Stomach smooth muscle (tissue), 2 donors: ENCODE measurements around the gene MPI.
"Not testable (repeated sequence)": the region's sequence is repeated elsewhere in the genome, so short reads cannot be mapped to it uniquely, and the experiment has no call there.

ENCODE experiments used
- H3K27ac ChIP-seq: one replicate; pipeline ENCODE4 v1.7.0; 2013; ENCODE audit warnings: mild to moderate bottlenecking, low read length, inconsistent platforms
- H3K27me3 ChIP-seq, 2 donors: one replicate each; pipeline ENCODE4 v1.7.0; 2013; ENCODE audit warnings: low read length in 2 of 2; ENCODE audit not compliant: insufficient read depth in 2 of 2, control insufficient read depth in 1 of 2
- H3K36me3 ChIP-seq, 2 donors: one replicate each; pipeline ENCODE4 v1.7.0; 2013; ENCODE audit warnings: low read length in 2 of 2; ENCODE audit not compliant: control insufficient read depth in 2 of 2, insufficient read depth in 2 of 2
- H3K4me1 ChIP-seq: one replicate; pipeline ENCODE4 v1.7.0; 2013; ENCODE audit warnings: low read length; ENCODE audit not compliant: control insufficient read depth, insufficient read depth
- H3K4me3 ChIP-seq, 2 donors: one replicate each; pipeline ENCODE4 v1.7.0; 2013; ENCODE audit warnings: low read length in 2 of 2
- H3K9ac ChIP-seq, 2 donors: one replicate each; pipeline ENCODE4 v1.7.0; 2013; ENCODE audit warnings: low read length in 2 of 2, mild to moderate bottlenecking in 1 of 2
- H3K9me3 ChIP-seq, 2 donors: one replicate each; pipeline ENCODE4 v1.7.0; 2013; ENCODE audit warnings: low read length in 2 of 2; ENCODE audit not compliant: control insufficient read depth in 2 of 2
- donor health status: healthy.
- donor health status: Pancreatic carcinoma.

Gene MPI

DNA sequence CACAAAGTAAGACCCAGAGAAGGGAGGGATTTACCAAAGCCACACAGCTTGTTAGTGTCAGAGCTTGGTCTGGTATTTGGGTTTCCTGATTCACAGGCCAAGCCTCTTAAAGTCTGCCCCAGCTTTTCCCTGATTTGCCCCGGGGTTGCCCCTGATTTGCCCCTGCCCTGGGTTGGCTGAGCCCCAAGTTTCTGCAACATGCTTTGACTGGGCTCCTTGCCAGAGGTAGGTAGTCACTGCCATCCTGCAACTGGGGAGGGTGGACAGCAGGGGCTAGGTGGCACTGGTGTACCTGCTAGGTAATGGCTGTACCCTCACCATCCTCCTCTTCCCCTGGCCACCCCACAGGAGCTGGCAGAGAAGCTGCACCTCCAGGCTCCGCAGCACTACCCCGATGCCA is 2.5 kb downstream of the MPI start:
- Histone ChIP-seq H3K27ac (no peak overlapping the region), H3K27me3 (no peaks in the 10 kb centered on the region), H3K9me3 (no peaks in the 10 kb centered on the region), H3K4me1 (peaks cover 22% of the 10 kb centered on the region), H3K4me3 (no peak overlapping the region), H3K36me3 (peaks cover 19 to 26% of the 10 kb centered on the region in 2 donors), H3K9ac (no peak overlapping the region)

DNA sequence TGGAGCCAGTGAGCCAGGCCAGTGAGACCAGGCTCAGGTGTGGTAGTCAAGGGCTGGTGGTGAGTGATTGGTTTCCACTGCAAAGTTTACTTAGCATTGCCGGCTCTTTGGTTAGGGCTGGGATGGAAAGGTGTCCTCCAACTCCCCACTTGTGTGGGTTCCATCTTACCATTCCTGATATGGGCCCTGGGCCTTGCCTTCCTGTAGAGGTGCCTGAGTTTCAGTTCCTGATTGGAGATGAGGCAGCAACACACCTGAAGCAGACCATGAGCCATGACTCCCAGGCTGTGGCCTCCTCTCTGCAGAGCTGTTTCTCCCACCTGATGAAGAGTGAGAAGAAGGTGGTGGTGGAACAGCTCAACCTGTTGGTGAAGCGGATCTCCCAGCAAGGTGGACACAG is 3.1 kb downstream of the MPI start:
- Histone ChIP-seq H3K27me3 (no peaks in the 10 kb centered on the region), H3K36me3 (peaks cover 20 to 27% of the 10 kb centered on the region in 2 donors), H3K9ac (no peak overlapping the region), H3K9me3 (no peaks in the 10 kb centered on the region), H3K27ac (no peak overlapping the region), H3K4me3 (no peak overlapping the region), H3K4me1 (peaks cover 22% of the 10 kb centered on the region)

- Histone ChIP-seq H3K4me1 (peaks cover 21% of the 10 kb centered on the region), H3K4me3 (no peak overlapping the region), H3K9ac (no peak overlapping the region), H3K27me3 (no peaks in the 10 kb centered on the region), H3K27ac (no peak overlapping the region), H3K36me3 (peaks cover 20 to 31% of the 10 kb centered on the region in 2 donors), H3K9me3 (no peaks in the 10 kb centered on the region)
Observed at GRCh38 chr15:74893627-74894026, 3.8 kb downstream of the MPI start.

DNA sequence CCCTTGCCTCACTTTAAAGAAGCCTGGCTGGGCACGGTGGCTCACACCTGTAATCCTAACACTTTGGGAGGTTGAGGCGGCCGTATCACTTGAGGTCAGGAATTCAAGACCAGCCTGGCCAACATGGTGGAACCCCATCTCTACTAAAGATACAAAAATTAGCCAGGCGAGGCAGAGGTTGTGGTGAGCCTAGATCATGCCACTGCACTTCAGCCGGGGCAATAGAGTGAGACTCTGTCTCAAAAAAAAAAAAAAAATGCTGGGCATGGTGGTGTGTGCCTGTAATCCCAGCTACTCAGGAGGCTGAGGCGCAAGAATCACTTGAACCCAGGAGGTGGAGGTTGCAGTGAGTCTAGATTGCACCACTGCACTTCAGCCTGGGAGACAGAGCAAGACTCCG is 4.5 kb downstream of the MPI start:
- H3K4me3 ChIP-seq, H3K27me3 ChIP-seq, H3K9ac ChIP-seq, H3K9me3 ChIP-seq, H3K27ac ChIP-seq: not testable (repeated sequence)
- Histone ChIP-seq H3K36me3 (peaks cover 20 to 35% of the 10 kb centered on the region in 2 donors), H3K4me1 (peaks cover 13% of the 10 kb centered on the region)

- Histone ChIP-seq H3K27ac (no peak overlapping the region), H3K4me1 (peaks cover 2% of the 10 kb centered on the region), H3K9me3 (no peaks in the 10 kb centered on the region), H3K4me3 (no peak overlapping the region), H3K9ac (no peak overlapping the region), H3K27me3 (no peaks in the 10 kb centered on the region), H3K36me3 (peaks cover 32 to 49% of the 10 kb centered on the region in 2 donors)
Observed at GRCh38 chr15:74895830-74896229, 6.0 kb downstream of the MPI start.

GRCh38 chr15:74896316-74896715 is 6.5 kb downstream of the MPI start:
- H3K9me3 ChIP-seq: no peaks in the 10 kb centered on the region
- no peak overlapping the region for H3K9ac ChIP-seq
- H3K4me3 ChIP-seq: no peak overlapping the region
- no peak overlapping the region for H3K27ac ChIP-seq
- H3K36me3 ChIP-seq: peaks cover 36 to 51% of the 10 kb centered on the region in 2 donors
- no peaks in the 10 kb centered on the region for H3K27me3 ChIP-seq
- peaks cover 5% of the 10 kb centered on the region for H3K4me1 ChIP-seq

DNA sequence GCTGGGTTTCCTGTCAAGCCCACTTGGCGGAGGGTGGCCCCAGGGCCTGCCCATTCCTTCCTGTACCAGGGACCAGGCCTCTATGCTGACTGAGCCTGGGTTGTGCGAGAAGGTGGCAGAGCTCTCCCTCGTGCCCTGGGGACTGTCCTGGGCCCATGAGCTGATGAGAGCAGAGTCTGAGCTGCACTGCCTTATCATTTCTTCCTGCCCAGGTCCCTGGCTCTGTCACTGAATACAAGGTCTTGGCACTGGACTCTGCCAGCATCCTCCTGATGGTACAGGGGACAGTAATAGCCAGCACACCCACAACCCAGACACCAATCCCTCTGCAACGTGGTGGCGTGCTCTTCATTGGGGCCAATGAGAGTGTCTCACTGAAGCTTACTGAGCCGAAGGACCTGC is 7.5 kb downstream of the MPI start:
- no peak overlapping the region for H3K4me3 ChIP-seq
- H3K27ac ChIP-seq: no peak overlapping the region
- no peaks in the 10 kb centered on the region for H3K9me3 ChIP-seq
- no peaks in the 10 kb centered on the region for H3K27me3 ChIP-seq
- peaks cover 39 to 53% of the 10 kb centered on the region in 2 donors for H3K36me3 ChIP-seq
- H3K9ac ChIP-seq: no peak overlapping the region
- peaks cover 10% of the 10 kb centered on the region for H3K4me1 ChIP-seq

DNA sequence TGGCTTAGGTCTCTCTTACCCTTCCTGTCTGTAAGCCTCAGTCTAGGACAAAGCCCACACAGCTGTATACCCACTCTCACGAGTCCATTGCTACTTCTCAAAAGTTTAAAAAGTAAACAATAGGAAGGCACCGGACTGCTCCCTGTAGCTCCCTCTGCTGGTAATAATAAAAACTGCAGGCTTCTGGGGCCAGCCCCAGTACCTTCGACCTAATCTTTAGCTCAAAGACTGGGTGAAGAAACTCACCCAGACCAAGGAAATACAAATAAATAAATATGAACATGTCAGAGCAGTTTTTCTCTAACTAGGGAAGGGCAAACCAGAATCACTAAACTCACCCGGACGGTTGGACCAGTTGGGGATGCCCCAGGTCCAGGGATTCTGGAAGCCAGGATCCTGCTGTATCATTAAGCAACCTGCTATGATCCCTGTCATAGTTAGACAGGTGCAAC is 11.8 kb downstream of the MPI start:
- H3K27me3 ChIP-seq: no peaks in the 10 kb centered on the region
- H3K9ac ChIP-seq: no peak overlapping the region
- peaks cover 19% of the 10 kb centered on the region for H3K4me1 ChIP-seq
- H3K27ac ChIP-seq: no peak overlapping the region
- no peak overlapping the region for H3K4me3 ChIP-seq
- H3K9me3 ChIP-seq: no peaks in the 10 kb centered on the region
- H3K36me3 ChIP-seq: peaks cover 50 to 56% of the 10 kb centered on the region in 2 donors

- H3K4me1 ChIP-seq: peaks cover 24% of the 10 kb centered on the region
- H3K9me3 ChIP-seq: no peaks in the 10 kb centered on the region
Observed at GRCh38 chr15:74902295-74903075, 12.6 kb downstream of the MPI start.

DNA sequence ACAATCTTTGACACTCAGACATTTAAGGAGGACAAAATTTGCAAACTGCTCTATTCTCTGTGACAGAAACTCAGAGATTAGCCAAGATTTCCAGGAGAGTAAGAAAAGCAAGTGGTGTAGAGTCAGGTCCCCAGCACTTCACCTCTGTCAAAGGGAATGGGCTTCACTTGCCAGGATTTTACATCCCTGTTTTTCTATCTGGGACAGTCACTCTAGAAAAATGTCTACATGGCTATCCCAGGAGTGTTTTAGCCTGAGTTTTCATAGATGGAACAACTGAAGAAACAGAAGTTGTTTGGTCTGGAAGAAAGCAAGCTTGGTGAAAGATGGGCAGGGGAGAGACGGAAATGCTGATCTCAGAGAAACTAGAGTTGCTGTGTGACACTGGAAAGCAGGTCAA is 13.8 kb downstream of the MPI start:
- no peaks in the 10 kb centered on the region for H3K9me3 ChIP-seq
- H3K36me3 ChIP-seq: peaks cover 45 to 52% of the 10 kb centered on the region in 2 donors
- H3K4me1 ChIP-seq: peaks cover 25% of the 10 kb centered on the region
- H3K4me3 ChIP-seq: no peak overlapping the region
- no peaks in the 10 kb centered on the region for H3K27me3 ChIP-seq
- H3K9ac ChIP-seq: no peak overlapping the region
- H3K27ac ChIP-seq: no peak overlapping the region

More at GRCh38 chr15:74902295-74903075, 12.6 kb downstream of the MPI start:
- Histone ChIP-seq H3K36me3 (peaks cover 45 to 56% of the 10 kb centered on the region in 2 donors), H3K4me3 (no peak overlapping the region), H3K9ac (peak overlapping the region in 1 of 2 donors; percentile 42), H3K27me3 (no peaks in the 10 kb centered on the region), H3K27ac (no peak overlapping the region)

GRCh38 chr15:74904190-74904805 is 14.5 kb downstream of the MPI start:
- Histone ChIP-seq H3K4me1 (peaks cover 25% of the 10 kb centered on the region), H3K9ac (no peak overlapping the region), H3K4me3 (no peak overlapping the region), H3K36me3 (peaks cover 45 to 47% of the 10 kb centered on the region in 2 donors), H3K9me3 (no peaks in the 10 kb centered on the region), H3K27me3 (no peaks in the 10 kb centered on the region), H3K27ac (no peak overlapping the region)
